HepG2 (cell line): ENCODE data around the gene MYH7. TPM values are rescaled to one million over a fixed set of nuclear protein-coding genes. Genes with fewer than 3 reads are reported as not detected.
A peak's percentile ranks its signal among the peaks of the same experiment; 100 is the strongest.

Source experiments
- ARNT ChIP-seq: fragments of 450-650 bp; IDR thresholded peaks from 2 replicates; pipeline ENCODE4 v1.6.1; 2017
- BCL6 ChIP-seq: IDR thresholded peaks from 2 replicates; pipeline ENCODE4 v1.6.1; 2016; ENCODE audit warnings: missing genetic modification reagents, missing compliant biosample characterization
- CCAR2 ChIP-seq: fragments of 200-400 bp; formaldehyde crosslinking; optimal IDR thresholded peaks from 2 replicates; pipeline ENCODE3; 2018; ENCODE audit warnings: low read depth, mild to moderate bottlenecking, low read length, moderate library complexity
- DNMT1 ChIP-seq: sonication (generic); formaldehyde crosslinking; IDR thresholded peaks from 2 replicates; pipeline ENCODE4 v1.5.1; 2020; ENCODE audit warnings: mild to moderate bottlenecking, missing genetic modification reagents
- ESRRA ChIP-seq: sonication (generic); formaldehyde crosslinking; IDR thresholded peaks from 2 replicates; pipeline ENCODE4 v1.5.1; 2020; ENCODE audit warnings: mild to moderate bottlenecking, low read depth, missing genetic modification reagents
- FIP1L1 ChIP-seq: fragments of 200-400 bp; formaldehyde crosslinking; IDR thresholded peaks from 2 replicates; pipeline ENCODE4 v1.6.1; 2018; ENCODE audit warnings: low read depth, mild to moderate bottlenecking, low read length, moderate library complexity, borderline replicate concordance; ENCODE audit not compliant: insufficient read depth
- HNF1A ChIP-seq, 2 experiments: sonication (generic) in 1 of 2; formaldehyde crosslinking in 1 of 2; IDR thresholded peaks; 2 replicates each; pipeline versions ENCODE4 v1.4.0 to v1.6.1; 2016 to 2020; ENCODE audit warnings: borderline replicate concordance in 1 of 2, low read depth in 1 of 2, mild to moderate bottlenecking in 1 of 2, missing genetic modification reagents in 1 of 2
- LCORL ChIP-seq, 2 experiments: fragments of 450-650 bp in 1 of 2; sonication (generic) in 1 of 2; formaldehyde crosslinking in 1 of 2; IDR thresholded peaks; 2 replicates each; pipeline versions ENCODE4 v1.5.0 to v1.6.1; 2017 to 2020; ENCODE audit warnings: antibody characterized with exemption in 1 of 2, missing genetic modification reagents in 1 of 2
- MIER3 ChIP-seq: IDR thresholded peaks from 2 replicates; pipeline ENCODE4 v1.6.1; 2016; ENCODE audit warnings: missing compliant biosample characterization, borderline replicate concordance
- MYNN ChIP-seq: sonication (generic); formaldehyde crosslinking; IDR thresholded peaks from 2 replicates; pipeline ENCODE4 v1.4.0; 2020; ENCODE audit warnings: mild to moderate bottlenecking, low read depth, missing genetic modification reagents
- RFX1 ChIP-seq: fragments of 450-650 bp; IDR thresholded peaks from 2 replicates; pipeline ENCODE4 v1.6.1; 2017
- SIN3A ChIP-seq: IDR thresholded peaks from 2 replicates; pipeline ENCODE4 v1.6.1; 2011; ENCODE audit warnings: low read depth, mild to moderate bottlenecking, control low read depth, low read length, borderline replicate concordance
- STAT5B ChIP-seq: sonication (generic); formaldehyde crosslinking; IDR thresholded peaks from 2 replicates; pipeline ENCODE4 v1.4.0; 2020; ENCODE audit warnings: missing genetic modification reagents
- ZBTB20 ChIP-seq: sonication (generic); formaldehyde crosslinking; IDR thresholded peaks from 2 replicates; pipeline ENCODE4 v1.8.1; 2023; ENCODE audit warnings: missing genetic modification reagents, low read depth, mild to moderate bottlenecking, borderline replicate concordance
- ZFP41 ChIP-seq: sonication (generic); formaldehyde crosslinking; IDR thresholded peaks from 2 replicates; pipeline ENCODE4 v1.4.0; 2020; ENCODE audit warnings: mild to moderate bottlenecking, missing genetic modification reagents, borderline replicate concordance
- ZFP90 ChIP-seq: sonication (generic); formaldehyde crosslinking; IDR thresholded peaks from 2 replicates; pipeline ENCODE4 v1.8.0; 2022; ENCODE audit warnings: missing genetic modification reagents, mild to moderate bottlenecking, inconsistent platforms, borderline replicate concordance
- ZNF136 ChIP-seq: sonication (generic); formaldehyde crosslinking; IDR thresholded peaks from 2 replicates; pipeline ENCODE4 v1.8.1; 2022; ENCODE audit warnings: low read depth, mild to moderate bottlenecking, moderate library complexity, missing genetic modification reagents
- ZNF274 ChIP-seq: sonication (generic); formaldehyde crosslinking; IDR thresholded peaks from 2 replicates; pipeline ENCODE4 v1.5.1; 2020; ENCODE audit warnings: mild to moderate bottlenecking, missing genetic modification reagents
- ZNF34 ChIP-seq: sonication (generic); formaldehyde crosslinking; IDR thresholded peaks from 2 replicates; pipeline ENCODE4 v1.4.0; 2020; ENCODE audit warnings: mild to moderate bottlenecking, missing genetic modification reagents, borderline replicate concordance
- ZNF343 ChIP-seq: sonication (generic); formaldehyde crosslinking; IDR thresholded peaks from 2 replicates; pipeline ENCODE4 v1.4.0; 2020; ENCODE audit warnings: mild to moderate bottlenecking, missing genetic modification reagents
- ZNF430 ChIP-seq: sonication (generic); formaldehyde crosslinking; IDR thresholded peaks from 2 replicates; pipeline ENCODE4 v1.9.0; 2021; ENCODE audit warnings: mild to moderate bottlenecking, missing genetic modification reagents
- ZNF546 ChIP-seq: sonication (generic); formaldehyde crosslinking; conservative IDR thresholded peaks from 2 replicates; pipeline ENCODE4 v1.8.1; 2023; ENCODE audit warnings: mild to moderate bottlenecking, missing genetic modification reagents
- ZNF749 ChIP-seq: sonication (generic); formaldehyde crosslinking; IDR thresholded peaks from 2 replicates; pipeline ENCODE4 v1.8.0; 2022; ENCODE audit warnings: mild to moderate bottlenecking, missing genetic modification reagents, moderate library complexity, borderline replicate concordance
- polyA plus RNA-seq, 8 experiments: library from polyadenylated mRNA; depleted of rRNA in 3 of 8; stranded (reverse) in 7 of 8; unstranded in 1 of 8; fragments of >200 nt; fragmentation: Illumina TruSeq in 4 of 8; extraction: Trizol in 4 of 8; gene quantifications; 2 replicates each; pipeline versions ENCODE4 v1.2.1 to v1.2.3, GENCODE V29; 2011 to 2016; ENCODE audit warnings: low read depth in 4 of 8, missing spikeins in 1 of 8, mixed read lengths in 1 of 8; ENCODE audit not compliant: insufficient read depth in 1 of 8
- total RNA-seq, 5 experiments: library from RNA; depleted of rRNA; stranded (reverse); fragments of >200 nt; fragmentation: Illumina TruSeq; extraction: Trizol; gene quantifications; 2 replicates each; pipeline ENCODE4 v1.2.3, GENCODE V29; 2016; ENCODE audit warnings: low read depth in 1 of 5
- TF ChIP-seq, protein P1 (sequence below): sonication (generic); formaldehyde crosslinking; IDR thresholded peaks from 2 replicates; pipeline ENCODE4 v1.4.0; 2020; ENCODE audit warnings: missing genetic modification reagents
- TF ChIP-seq, protein P2 (sequence below): IDR thresholded peaks from 2 replicates; pipeline ENCODE4 v1.6.1; 2018; ENCODE audit warnings: missing genetic modification reagents

Gene MYH7
- total and polyA plus RNA-seq, 2 of the 13 experiments (the other 11 are each of a cell fraction or from before 2014, with no cell fraction given) = 0.04 TPM; not detected in 1

DNA sequence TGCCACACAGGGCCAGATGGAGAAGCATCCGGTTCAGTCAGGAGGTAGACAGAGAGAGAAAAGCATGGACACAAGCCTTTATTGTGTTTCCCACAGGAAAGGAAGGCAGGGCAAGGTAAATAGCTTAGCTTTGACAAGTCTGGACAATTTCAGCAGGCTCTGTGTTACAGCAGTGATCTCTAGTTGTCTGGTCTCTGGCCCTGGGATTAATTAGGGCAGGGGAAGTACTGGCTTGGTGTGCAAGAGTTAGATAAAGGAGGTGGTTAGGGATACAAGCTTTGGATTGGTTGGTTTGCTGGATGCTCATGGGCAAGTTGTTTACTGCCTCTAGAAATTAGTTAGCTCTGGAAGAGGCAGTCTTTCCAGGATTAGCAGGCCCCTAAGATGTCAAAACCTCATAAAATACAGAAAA is 19.0 kb upstream of the MYH7 start (continued):
- TF ChIP-seq, protein P1, sequence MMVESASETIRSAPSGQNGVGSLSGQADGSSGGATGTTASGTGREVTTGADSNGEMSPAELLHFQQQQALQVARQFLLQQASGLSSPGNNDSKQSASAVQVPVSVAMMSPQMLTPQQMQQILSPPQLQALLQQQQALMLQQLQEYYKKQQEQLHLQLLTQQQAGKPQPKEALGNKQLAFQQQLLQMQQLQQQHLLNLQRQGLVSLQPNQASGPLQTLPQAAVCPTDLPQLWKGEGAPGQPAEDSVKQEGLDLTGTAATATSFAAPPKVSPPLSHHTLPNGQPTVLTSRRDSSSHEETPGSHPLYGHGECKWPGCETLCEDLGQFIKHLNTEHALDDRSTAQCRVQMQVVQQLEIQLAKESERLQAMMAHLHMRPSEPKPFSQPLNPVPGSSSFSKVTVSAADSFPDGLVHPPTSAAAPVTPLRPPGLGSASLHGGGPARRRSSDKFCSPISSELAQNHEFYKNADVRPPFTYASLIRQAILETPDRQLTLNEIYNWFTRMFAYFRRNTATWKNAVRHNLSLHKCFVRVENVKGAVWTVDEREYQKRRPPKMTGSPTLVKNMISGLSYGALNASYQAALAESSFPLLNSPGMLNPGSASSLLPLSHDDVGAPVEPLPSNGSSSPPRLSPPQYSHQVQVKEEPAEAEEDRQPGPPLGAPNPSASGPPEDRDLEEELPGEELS (CRISPR knock-in tag) = peak; percentile 68
- no peak for TF ChIP-seq LCORL (IDR thresholded peaks at IDR 0.05)
- no peak for TF ChIP-seq LCORL (CRISPR knock-in tag; IDR thresholded peaks at IDR 0.05)
- no peak for TF ChIP-seq ZNF343 (CRISPR knock-in tag)
- peak; percentile 23; the same call in 1 of the 2 replicates for TF ChIP-seq BCL6 (CRISPR knock-in tag)
- TF ChIP-seq ZNF274 = no peak
- TF ChIP-seq MIER3 = no peak
- TF ChIP-seq ZNF136 (CRISPR knock-in tag) = no peak
- TF ChIP-seq, protein P2, sequence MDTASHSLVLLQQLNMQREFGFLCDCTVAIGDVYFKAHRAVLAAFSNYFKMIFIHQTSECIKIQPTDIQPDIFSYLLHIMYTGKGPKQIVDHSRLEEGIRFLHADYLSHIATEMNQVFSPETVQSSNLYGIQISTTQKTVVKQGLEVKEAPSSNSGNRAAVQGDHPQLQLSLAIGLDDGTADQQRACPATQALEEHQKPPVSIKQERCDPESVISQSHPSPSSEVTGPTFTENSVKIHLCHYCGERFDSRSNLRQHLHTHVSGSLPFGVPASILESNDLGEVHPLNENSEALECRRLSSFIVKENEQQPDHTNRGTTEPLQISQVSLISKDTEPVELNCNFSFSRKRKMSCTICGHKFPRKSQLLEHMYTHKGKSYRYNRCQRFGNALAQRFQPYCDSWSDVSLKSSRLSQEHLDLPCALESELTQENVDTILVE (CRISPR knock-in tag) = no peak
- TF ChIP-seq ZNF749 = no peak
- no peak for TF ChIP-seq ESRRA (CRISPR knock-in tag)
- no peak for TF ChIP-seq ZNF430 (CRISPR knock-in tag)
- TF ChIP-seq ZFP41 (CRISPR knock-in tag) = no peak
- TF ChIP-seq STAT5B = no peak
- TF ChIP-seq ZFP90 (CRISPR knock-in tag) = no peak
- no peak for TF ChIP-seq HNF1A (IDR thresholded peaks at IDR 0.05; ENCODE audit: low read depth)
- TF ChIP-seq HNF1A (CRISPR knock-in tag; IDR thresholded peaks at IDR 0.05; ENCODE audit: borderline replicate concordance) = no peak
- no peak for TF ChIP-seq DNMT1 (CRISPR knock-in tag)
- TF ChIP-seq ZNF546 = no peak
- TF ChIP-seq ARNT = no peak
- TF ChIP-seq ZNF34 (CRISPR knock-in tag) = no peak
- TF ChIP-seq CCAR2 = no peak
- peak; percentile 42; the same call in 1 of the 2 replicates for TF ChIP-seq ZBTB20 (CRISPR knock-in tag)
- no peak for TF ChIP-seq RFX1
- no peak for TF ChIP-seq FIP1L1
- no peak for TF ChIP-seq SIN3A
- TF ChIP-seq MYNN (CRISPR knock-in tag) = 0 out of 2 replicates have a peak, but pooled peaks have one; percentile 27
